Measurements from ENCODE around the gene GSG1. TPM values are rescaled to one million over a fixed set of nuclear protein-coding genes. Genes with fewer than 3 reads are reported as not detected.

The GSG1 gene
- total and polyA plus RNA-seq, 2 donors (not counting 3 experiments of a cell fraction or from before 2014, with no cell fraction given): not detected

DNA sequence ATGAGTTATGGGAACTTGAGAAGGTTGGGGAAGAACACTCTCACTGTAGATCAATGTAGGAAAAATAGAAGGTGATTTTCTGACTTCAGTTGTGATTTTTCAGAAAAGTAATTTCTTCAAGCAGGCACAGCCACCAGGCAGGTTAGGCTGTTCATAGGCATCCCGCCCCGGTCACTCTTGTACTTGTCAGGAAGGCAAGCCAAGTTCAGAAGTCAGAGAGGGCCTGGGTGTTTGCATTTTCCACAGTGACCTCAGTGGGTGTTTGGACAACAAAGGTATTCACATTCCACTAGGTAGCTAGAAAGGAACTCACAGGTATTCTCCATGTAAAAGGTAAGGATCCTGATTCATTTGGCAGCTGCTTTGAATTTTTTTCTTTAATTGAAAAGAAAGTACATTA lies 62.2 kb downstream of the GSG1 start:
- POLR2A ChIA-PET: no interaction called here
- H3K4me3 ChIP-seq (replicated peaks in 1 of 3; ENCODE audit: insufficient read depth in 1 of 3, low read depth in 1 of 3, low read length in 3 of 3): no peak overlapping the region
- TF ChIP-seq POLR2A (IDR thresholded peaks at IDR 0.05; ENCODE audit: low read depth, low read length): no peak
- no peak for TF ChIP-seq EZH2 (IDR thresholded peaks at IDR 0.05; ENCODE audit: borderline replicate concordance, low read depth, low read length, severe bottlenecking)
- TF ChIP-seq JUN (IDR thresholded peaks at IDR 0.05; ENCODE audit: borderline replicate concordance, insufficient read depth, insufficient read length, low read depth): no peak
- TF ChIP-seq FOS (IDR thresholded peaks at IDR 0.05; ENCODE audit: borderline replicate concordance, insufficient read depth, low read length): no peak
- no peak for TF ChIP-seq POLR2AphosphoS5 (IDR thresholded peaks at IDR 0.05; ENCODE audit: insufficient read depth, low read depth, low read length)
- no peak for TF ChIP-seq CTCF (IDR thresholded peaks at IDR 0.05; ENCODE audit: extremely low read depth in 1 of 2, insufficient read depth in 1 of 2, low read depth in 1 of 2, low read length in 2 of 2)
- no peak for TF ChIP-seq MYC (IDR thresholded peaks at IDR 0.05; ENCODE audit: low read depth, low read length)
- TF ChIP-seq MAX (IDR thresholded peaks at IDR 0.05; ENCODE audit: insufficient read depth, insufficient read length): no peak
- TF ChIP-seq GATA2 (IDR thresholded peaks at IDR 0.05; ENCODE audit: insufficient read depth, insufficient read length, low read depth, low read length): no peak
- H3K9me3 ChIP-seq (replicated peaks; ENCODE audit: control insufficient read depth, insufficient read depth, low read length): no peaks in the 10 kb centered on the region
- H3K9ac ChIP-seq (replicated peaks; ENCODE audit: extremely low read depth, insufficient read depth, low read length): no peak overlapping the region
- CTCF ChIA-PET: no interaction called here
- DNase-seq (ENCODE audit: low read depth, low spot score) (no peak), FAIRE-seq (no peak)
- H4K20me1 ChIP-seq (replicated peaks; ENCODE audit: control insufficient read depth, extremely low read depth, insufficient read depth, low read length): no peaks in the 10 kb centered on the region
- H3K36me3 ChIP-seq (ENCODE audit: control insufficient read depth in 2 of 2, extremely low read depth in 1 of 2, insufficient read depth in 2 of 2, low read length in 2 of 2): no peaks in the 10 kb centered on the region
- BruUV-seq (replicated peaks): no TSS peak
- peaks cover 10% of the 10 kb centered on the region for H3K4me1 ChIP-seq (ENCODE audit: control insufficient read depth, extremely low read depth, insufficient read depth, low read length)
- intact Hi-C loops (cut with micrococcal nuclease): no loop called here
- no peak overlapping the region for H3K27ac ChIP-seq (ENCODE audit: insufficient read depth, low read depth, low read length)
- H3K9me1 ChIP-seq (replicated peaks; ENCODE audit: control insufficient read depth, extremely low read depth, insufficient read depth, low read length): no peaks in the 10 kb centered on the region
- no peak overlapping the region for H2AFZ ChIP-seq (ENCODE audit: low read depth, low read length)
- dilution Hi-C loops (cut with MboI; ENCODE audit: extremely low pct_ligation_motif_present, low sequenced_read_pairs): no loop called here
- no peak overlapping the region for H3K4me2 ChIP-seq (ENCODE audit: insufficient read depth, low read length)
- H3K79me2 ChIP-seq (ENCODE audit: control insufficient read depth, insufficient read depth, low read length): no peaks in the 10 kb centered on the region
- H3K27me3 ChIP-seq (ENCODE audit: control insufficient read depth in 2 of 2, insufficient read depth in 2 of 2, low read length in 2 of 2): peaks cover 2% of the 10 kb centered on the region in 2 experiments

All from endothelial cell of umbilical vein (primary cell).